ENCODE data around the gene VWC2.
A peak's percentile ranks its signal among the peaks of the same experiment; 100 is the strongest.

VWC2 gene

GRCh38 chr7:49791088-49791741 lies 17.8 kb downstream of the VWC2 start:
- DNase-seq = no peak
- Histone ChIP-seq H3K4me3 (no peak overlapping the region), H3K27me3 (peaks cover 0 to 3% of the 10 kb centered on the region in 2 donors), H3K27ac (no peak overlapping the region), H3K9me3 (no peaks in the 10 kb centered on the region), H3K36me3 (no peaks in the 10 kb centered on the region), H3K4me1 (no peaks in the 10 kb centered on the region)
- TF ChIP-seq CTCF (IDR thresholded peaks at IDR 0.05) = peak in 1 of 2 experiments; percentile 21
- intact Hi-C loops (cut with DNase I; ENCODE audit: low total_unique reads) = no loop called here

- no peak for TF ChIP-seq CTCF (IDR thresholded peaks at IDR 0.05)
Observed at GRCh38 chr7:49797987-49798660, 24.7 kb downstream of the VWC2 start.

GRCh38 chr7:49800031-49800430 lies 26.6 kb downstream of the VWC2 start:
- DNase-seq = no peak
- no peaks in the 10 kb centered on the region for H3K27me3 ChIP-seq
- no peak overlapping the region for H3K4me3 ChIP-seq
- H3K27ac ChIP-seq = no peak overlapping the region
- intact Hi-C loops (cut with DNase I; ENCODE audit: low total_unique reads) = no loop called here
- H3K4me1 ChIP-seq = no peaks in the 10 kb centered on the region
- no peaks in the 10 kb centered on the region for H3K9me3 ChIP-seq
- TF ChIP-seq CTCF (IDR thresholded peaks at IDR 0.05) = no peak
- no peaks in the 10 kb centered on the region for H3K36me3 ChIP-seq

More at GRCh38 chr7:49797987-49798660, 24.7 kb downstream of the VWC2 start:
- H3K4me1 ChIP-seq = no peaks in the 10 kb centered on the region
- H3K4me3 ChIP-seq = no peak overlapping the region
- no peaks in the 10 kb centered on the region for H3K27me3 ChIP-seq
- DNase-seq = no peak
- intact Hi-C loops (cut with DNase I; ENCODE audit: low total_unique reads) = no loop called here
- no peak overlapping the region for H3K27ac ChIP-seq
- no peaks in the 10 kb centered on the region for H3K9me3 ChIP-seq
- no peaks in the 10 kb centered on the region for H3K36me3 ChIP-seq

- Histone ChIP-seq H3K4me3 (no peak overlapping the region), H3K4me1 (no peaks in the 10 kb centered on the region), H3K27me3 (no peaks in the 10 kb centered on the region), H3K36me3 (no peaks in the 10 kb centered on the region), H3K9me3 (no peaks in the 10 kb centered on the region), H3K27ac (no peak overlapping the region)
- intact Hi-C loops (cut with DNase I; ENCODE audit: low total_unique reads) = no loop called here
- TF ChIP-seq CTCF (IDR thresholded peaks at IDR 0.05) = no peak
- DNase-seq = no peak
Observed at GRCh38 chr7:49802600-49802999, 29.2 kb downstream of the VWC2 start.

GRCh38 chr7:49803812-49804211 lies 30.4 kb downstream of the VWC2 start:
- Histone ChIP-seq H3K4me3 (no peak overlapping the region), H3K36me3 (no peaks in the 10 kb centered on the region), H3K4me1 (no peaks in the 10 kb centered on the region), H3K27me3 (no peaks in the 10 kb centered on the region), H3K9me3 (no peaks in the 10 kb centered on the region), H3K27ac (no peak overlapping the region)
- intact Hi-C loops (cut with DNase I; ENCODE audit: low total_unique reads) = no loop called here
- no peak for DNase-seq
- TF ChIP-seq CTCF (IDR thresholded peaks at IDR 0.05) = no peak

All from tibial artery (tissue), 4 donors.